ENCODE measurements around the gene NFE2L2. TPM values are rescaled to one million over a fixed set of nuclear protein-coding genes. Genes with fewer than 3 reads are reported as not detected.

The NFE2L2 gene
- total and polyA plus RNA-seq, 9 of the 15 experiments (the other 6 are each of a cell fraction or from before 2014, with no cell fraction given), result 29.3 to 120 (median 59.3) TPM

DNA sequence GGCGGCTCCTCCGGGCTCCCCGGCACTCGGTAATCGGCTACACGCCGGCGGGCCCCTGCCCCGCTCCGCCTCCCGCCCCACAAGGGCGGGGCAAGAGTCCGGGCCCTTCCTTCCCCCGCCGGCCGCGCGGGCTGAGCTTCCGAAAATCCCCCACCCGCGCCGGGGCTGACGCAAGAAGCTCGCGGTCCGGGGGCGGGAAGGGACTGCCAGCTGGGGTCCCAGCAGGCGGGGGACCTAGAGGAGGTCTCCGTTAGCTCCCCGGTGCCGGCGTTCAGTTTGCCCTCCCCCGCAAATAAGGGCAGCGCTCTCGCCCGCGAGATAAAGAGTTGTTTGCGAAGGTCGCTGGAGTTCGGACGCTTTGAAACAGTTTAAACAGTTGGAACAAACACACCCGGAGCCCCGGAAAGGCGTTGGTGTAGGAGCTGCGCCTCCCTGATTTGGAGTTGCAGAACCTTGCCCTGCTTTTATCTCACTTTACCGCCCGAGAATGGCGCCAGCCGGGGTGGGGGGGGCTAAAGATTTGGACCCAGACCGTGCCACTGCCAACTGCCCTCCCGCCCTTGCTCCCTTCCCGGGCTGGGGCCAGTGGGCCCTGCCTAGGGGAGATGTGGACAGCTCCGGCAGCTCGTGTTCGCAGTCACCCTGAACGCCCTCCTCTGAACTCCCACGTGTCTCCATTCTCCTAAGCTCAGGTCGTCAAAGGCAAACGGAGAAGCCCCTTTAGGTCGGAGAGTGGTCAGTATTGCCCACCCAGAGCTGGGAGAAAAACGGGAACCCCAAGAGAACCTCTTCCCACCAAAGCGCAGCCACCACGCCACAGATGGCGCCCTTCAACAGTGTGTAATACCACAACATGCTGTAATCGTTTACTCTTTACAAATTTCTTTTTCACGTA, at the start of gene NFE2L2 (continued):
- TF ChIP-seq TOE1 (IDR thresholded peaks at IDR 0.05; ENCODE audit: borderline replicate concordance), result peak; percentile 78
- no peak; the same call in 1 of the 2 replicates for TF ChIP-seq TOE1 (CRISPR knock-in tag; IDR thresholded peaks at IDR 0.05; ENCODE audit: borderline replicate concordance, low read depth)
- TF ChIP-seq LEF1 (IDR thresholded peaks at IDR 0.05), result peak; percentile 80
- TF ChIP-seq, protein P1, sequence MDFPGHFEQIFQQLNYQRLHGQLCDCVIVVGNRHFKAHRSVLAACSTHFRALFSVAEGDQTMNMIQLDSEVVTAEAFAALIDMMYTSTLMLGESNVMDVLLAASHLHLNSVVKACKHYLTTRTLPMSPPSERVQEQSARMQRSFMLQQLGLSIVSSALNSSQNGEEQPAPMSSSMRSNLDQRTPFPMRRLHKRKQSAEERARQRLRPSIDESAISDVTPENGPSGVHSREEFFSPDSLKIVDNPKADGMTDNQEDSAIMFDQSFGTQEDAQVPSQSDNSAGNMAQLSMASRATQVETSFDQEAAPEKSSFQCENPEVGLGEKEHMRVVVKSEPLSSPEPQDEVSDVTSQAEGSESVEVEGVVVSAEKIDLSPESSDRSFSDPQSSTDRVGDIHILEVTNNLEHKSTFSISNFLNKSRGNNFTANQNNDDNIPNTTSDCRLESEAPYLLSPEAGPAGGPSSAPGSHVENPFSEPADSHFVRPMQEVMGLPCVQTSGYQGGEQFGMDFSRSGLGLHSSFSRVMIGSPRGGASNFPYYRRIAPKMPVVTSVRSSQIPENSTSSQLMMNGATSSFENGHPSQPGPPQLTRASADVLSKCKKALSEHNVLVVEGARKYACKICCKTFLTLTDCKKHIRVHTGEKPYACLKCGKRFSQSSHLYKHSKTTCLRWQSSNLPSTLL (IDR thresholded peaks at IDR 0.05), result no peak
- TF ChIP-seq SMAD1 (IDR thresholded peaks at IDR 0.05; ENCODE audit: low read depth, low read length, partially characterized antibody), result peak; percentile 44
- TF ChIP-seq ZMIZ1 (IDR thresholded peaks at IDR 0.05; ENCODE audit: low read depth in 2 of 2, low read length in 2 of 2), result peak in 1 of 2 experiments; percentile 80; a peak in 3 of 4 replicates
- peak in 1 of 2 experiments; percentile 40; a peak in 2 of 4 replicates for TF ChIP-seq ETV6 (IDR thresholded peaks at IDR 0.05; ENCODE audit: borderline replicate concordance in 1 of 2, low read depth in 2 of 2, low read length in 1 of 2)
- no peak; the same call in 1 of the 2 replicates for TF ChIP-seq ETV6 (CRISPR knock-in tag; IDR thresholded peaks at IDR 0.05; ENCODE audit: borderline replicate concordance)
- no peak for TF ChIP-seq NFIX (CRISPR knock-in tag; IDR thresholded peaks at IDR 0.05; ENCODE audit: low read depth)
- peak in 1 of 2 experiments; percentile 73; a peak in 2 of 4 replicates for TF ChIP-seq FOXA3 (CRISPR knock-in tag; conservative IDR thresholded peaks at IDR 0.05 in 1 of 2, IDR thresholded peaks at IDR 0.05 in 1 of 2)
- TF ChIP-seq ZNF609 (CRISPR knock-in tag; IDR thresholded peaks at IDR 0.05; ENCODE audit: borderline replicate concordance), result 0 out of 2 replicates have a peak, but pooled peaks have one; percentile 4

Data from K562 (cell line).